Upper lobe of left lung (tissue), 6 donors: ENCODE data around the gene RNF208. TPM values are rescaled to one million over a fixed set of nuclear protein-coding genes. Genes with fewer than 3 reads are reported as not detected.

Experiments
- ATAC-seq, 2 donors: fragments of 200-7000 bp; cut with Tn5 transposase; one replicate each; pipeline ENCODE4 v1.9.1; 2022; ENCODE audit warnings: mild to moderate bottlenecking in 2 of 2, moderate library complexity in 2 of 2; ENCODE audit not compliant: low FRiP score in 2 of 2
- DNase-seq, 2 donors: peaks; one replicate each; pipeline ENCODE4 v3.0.0-alpha.2; 2019 to 2020
- H3K27ac ChIP-seq, 4 donors: fragments of 200-600 bp; sonication (generic); one replicate each; pipeline ENCODE4 v1.5.1; 2016 to 2019
- H3K27me3 ChIP-seq, 4 donors: fragments of 200-600 bp; sonication (generic); one replicate each; pipeline ENCODE4 v1.5.1; 2017 to 2019
- H3K36me3 ChIP-seq, 4 donors: fragments of 200-600 bp; sonication (generic); one replicate each; pipeline ENCODE4 v1.5.1; 2016 to 2019
- H3K4me1 ChIP-seq, 4 donors: fragments of 200-600 bp; sonication (generic); one replicate each; pipeline ENCODE4 v1.5.1; 2018 to 2019
- H3K4me3 ChIP-seq, 4 donors: fragments of 200-600 bp; sonication (generic); one replicate each; pipeline ENCODE4 v1.5.1; 2017 to 2019; ENCODE audit warnings: mild to moderate bottlenecking in 2 of 4, moderate library complexity in 1 of 4
- H3K9me3 ChIP-seq, 4 donors: fragments of 200-600 bp; sonication (generic); one replicate each; pipeline ENCODE4 v1.5.1; 2018 to 2019
- EP300 ChIP-seq, 4 donors: sonication (generic); formaldehyde crosslinking; IDR thresholded peaks; one replicate each; pipeline ENCODE4 v1.5.1; 2017; ENCODE audit warnings: antibody characterized with exemption in 4 of 4, control low read depth in 2 of 4
- POLR2A ChIP-seq, 4 donors: fragments of 450-650 bp; IDR thresholded peaks; one replicate each; pipeline ENCODE4 v1.5.1; 2016 to 2017; ENCODE audit warnings: antibody characterized with exemption in 4 of 4, mild to moderate bottlenecking in 2 of 4
- POLR2AphosphoS5 ChIP-seq, 2 donors: sonication (generic); formaldehyde crosslinking; IDR thresholded peaks; one replicate each; pipeline ENCODE4 v1.5.1; 2017; ENCODE audit warnings: antibody characterized with exemption in 2 of 2
- WGBS, 2 donors: methylation state at CpG; one replicate each; pipeline ENCODE4 v1.1.5; 2017 to 2018; 5-methylcytosine and 5-hydroxymethylcytosine counted together
- total RNA-seq, 6 donors: library from RNA; depleted of rRNA in 4 of 6; stranded (reverse); fragments of >200 nt in 4 of 6; gene quantifications; one replicate each; pipeline versions ENCODE4 v1.1.0 to v1.2.1, GENCODE V29; 2016 to 2021
- TF ChIP-seq, protein P1 (sequence below), 6 experiments: fragments of 450-650 bp in 4 of 6; fragments of 200-600 bp in 2 of 6; sonication (generic) in 2 of 6; IDR thresholded peaks; one replicate each; pipeline ENCODE4 v1.5.1; 2016 to 2019; ENCODE audit warnings: antibody characterized with exemption in 6 of 6
- donor health status: DM: no; HTN: no; CAD: no; lungs with moderate emphysema.
- donor health status: DM: no; HTN: yes; CAD: no; lungs with severe emphysema.

The RNF208 gene
- total RNA-seq, 6 donors from 2014 or later, result 2.3 to 12.6 (median 4.5) TPM

DNA sequence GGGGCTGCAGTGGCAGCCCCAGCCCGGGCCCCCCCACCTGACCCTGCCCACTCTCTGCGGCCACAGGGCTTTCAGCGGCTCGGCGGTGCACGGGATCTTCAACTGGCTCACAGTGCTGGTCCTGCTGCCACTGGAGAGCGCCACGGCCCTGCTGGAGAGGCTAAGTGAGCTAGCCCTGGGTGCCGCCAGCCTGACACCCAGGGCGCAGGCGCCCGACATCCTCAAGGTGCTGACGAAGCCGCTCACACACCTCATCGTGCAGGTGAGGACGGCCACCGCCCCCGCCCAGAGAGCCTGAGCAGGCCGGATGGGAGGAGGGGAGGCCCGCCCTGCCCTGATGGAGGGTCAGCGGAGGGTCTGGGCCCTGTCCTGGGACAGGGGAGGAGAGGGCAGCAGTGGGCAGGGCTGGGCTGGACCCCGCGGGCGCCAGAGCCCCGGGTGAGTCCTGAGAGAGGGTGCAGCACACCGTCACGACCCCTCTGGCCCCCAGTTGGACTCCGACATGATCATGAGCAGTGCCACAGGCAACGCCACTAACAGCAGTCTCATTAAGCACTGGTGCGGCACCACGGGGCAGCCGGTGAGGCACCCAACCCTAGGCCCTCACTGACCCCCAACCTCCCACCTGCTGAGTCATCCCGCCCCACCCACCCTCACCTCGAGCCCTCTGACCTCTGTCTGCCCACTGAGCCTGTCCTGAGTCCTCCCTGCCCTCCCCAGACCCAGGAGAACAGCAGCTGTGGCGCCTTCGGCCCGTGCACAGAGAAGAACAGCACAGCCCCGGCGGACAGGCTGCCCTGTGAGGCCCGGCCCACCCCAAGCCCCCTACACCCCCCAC lies 11.3 kb upstream of the RNF208 start:
- Histone ChIP-seq H3K36me3 (no peaks in the 10 kb centered on the region), H3K9me3 (no peaks in the 10 kb centered on the region), H3K4me3 (no peak overlapping the region), H3K4me1 (peaks cover 14 to 30% (median 17%) of the 10 kb centered on the region in 4 donors), H3K27ac (no peak overlapping the region), H3K27me3 (peaks cover 0 to 34% (median 4%) of the 10 kb centered on the region in 4 donors)
- WGBS, 2 donors, result 78 to 80% methylated on average over 1 to 32 of the region's 40 CpGs
- no peak for ATAC-seq
- no peak for DNase-seq
- TF ChIP-seq EP300 (IDR thresholded peaks at IDR 0.05) (no peak), POLR2AphosphoS5 (IDR thresholded peaks at IDR 0.05) (no peak), POLR2A (IDR thresholded peaks at IDR 0.05) (no peak)
- TF ChIP-seq, protein P1, sequence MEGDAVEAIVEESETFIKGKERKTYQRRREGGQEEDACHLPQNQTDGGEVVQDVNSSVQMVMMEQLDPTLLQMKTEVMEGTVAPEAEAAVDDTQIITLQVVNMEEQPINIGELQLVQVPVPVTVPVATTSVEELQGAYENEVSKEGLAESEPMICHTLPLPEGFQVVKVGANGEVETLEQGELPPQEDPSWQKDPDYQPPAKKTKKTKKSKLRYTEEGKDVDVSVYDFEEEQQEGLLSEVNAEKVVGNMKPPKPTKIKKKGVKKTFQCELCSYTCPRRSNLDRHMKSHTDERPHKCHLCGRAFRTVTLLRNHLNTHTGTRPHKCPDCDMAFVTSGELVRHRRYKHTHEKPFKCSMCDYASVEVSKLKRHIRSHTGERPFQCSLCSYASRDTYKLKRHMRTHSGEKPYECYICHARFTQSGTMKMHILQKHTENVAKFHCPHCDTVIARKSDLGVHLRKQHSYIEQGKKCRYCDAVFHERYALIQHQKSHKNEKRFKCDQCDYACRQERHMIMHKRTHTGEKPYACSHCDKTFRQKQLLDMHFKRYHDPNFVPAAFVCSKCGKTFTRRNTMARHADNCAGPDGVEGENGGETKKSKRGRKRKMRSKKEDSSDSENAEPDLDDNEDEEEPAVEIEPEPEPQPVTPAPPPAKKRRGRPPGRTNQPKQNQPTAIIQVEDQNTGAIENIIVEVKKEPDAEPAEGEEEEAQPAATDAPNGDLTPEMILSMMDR (IDR thresholded peaks at IDR 0.05), result no peak

DNA sequence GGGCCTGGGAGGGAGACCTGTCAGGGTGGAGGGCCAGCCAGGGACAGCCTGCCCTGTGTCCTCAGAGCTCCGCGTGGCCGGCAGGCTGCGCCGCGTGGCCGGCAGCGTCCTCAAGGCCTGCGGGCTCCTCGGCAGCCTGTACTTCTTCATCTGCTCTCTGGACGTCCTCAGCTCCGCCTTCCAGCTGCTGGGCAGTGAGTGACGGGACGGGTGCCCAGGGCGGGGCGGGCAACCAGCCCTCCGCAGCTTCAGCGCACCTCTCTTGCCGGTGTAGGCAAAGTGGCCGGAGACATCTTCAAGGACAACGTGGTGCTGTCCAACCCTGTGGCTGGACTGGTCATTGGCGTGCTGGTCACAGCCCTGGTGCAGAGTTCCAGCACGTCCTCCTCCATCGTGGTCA lies 10.5 kb upstream of the RNF208 start:
- no peak overlapping the region for H3K27ac ChIP-seq
- TF ChIP-seq POLR2A (IDR thresholded peaks at IDR 0.05) (no peak), EP300 (IDR thresholded peaks at IDR 0.05) (no peak), POLR2AphosphoS5 (IDR thresholded peaks at IDR 0.05) (no peak)
- TF ChIP-seq, protein P1 (IDR thresholded peaks at IDR 0.05), result no peak
- peaks cover 14 to 31% (median 24%) of the 10 kb centered on the region in 4 donors for H3K4me1 ChIP-seq
- DNase-seq, result peak in 1 of 2 donors; percentile 74
- H3K4me3 ChIP-seq, result no peak overlapping the region
- WGBS, 2 donors, result 71 to 72% methylated on average over 13 to 24 of the region's 24 CpGs
- peaks cover 0 to 34% (median 4%) of the 10 kb centered on the region in 4 donors for H3K27me3 ChIP-seq
- H3K9me3 ChIP-seq, result no peaks in the 10 kb centered on the region
- H3K36me3 ChIP-seq, result no peaks in the 10 kb centered on the region
- no peak for ATAC-seq

DNA sequence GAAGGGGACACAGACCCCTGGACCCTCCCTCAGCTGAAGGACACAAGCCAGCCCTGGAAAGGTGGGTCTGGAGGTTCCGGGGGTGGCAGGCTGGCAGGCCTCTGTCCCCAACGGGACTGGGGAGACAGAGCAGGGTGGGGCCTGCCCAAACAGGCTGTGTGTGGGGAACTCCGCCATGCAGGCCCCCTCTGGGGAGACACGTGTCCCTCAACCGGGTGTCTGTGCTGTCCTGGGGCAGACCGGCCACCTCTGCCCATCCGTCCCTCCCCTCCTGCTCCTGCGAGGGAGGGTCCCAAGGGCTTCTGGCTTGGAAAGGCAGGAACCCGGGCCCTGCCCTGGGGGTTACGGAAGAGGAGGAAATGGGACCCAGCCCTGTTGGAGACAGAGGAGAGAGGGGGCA lies 10.1 kb upstream of the RNF208 start:
- TF ChIP-seq POLR2A (IDR thresholded peaks at IDR 0.05) (no peak), POLR2AphosphoS5 (IDR thresholded peaks at IDR 0.05) (no peak), EP300 (IDR thresholded peaks at IDR 0.05) (no peak)
- TF ChIP-seq, protein P1 (IDR thresholded peaks at IDR 0.05), result no peak

DNA sequence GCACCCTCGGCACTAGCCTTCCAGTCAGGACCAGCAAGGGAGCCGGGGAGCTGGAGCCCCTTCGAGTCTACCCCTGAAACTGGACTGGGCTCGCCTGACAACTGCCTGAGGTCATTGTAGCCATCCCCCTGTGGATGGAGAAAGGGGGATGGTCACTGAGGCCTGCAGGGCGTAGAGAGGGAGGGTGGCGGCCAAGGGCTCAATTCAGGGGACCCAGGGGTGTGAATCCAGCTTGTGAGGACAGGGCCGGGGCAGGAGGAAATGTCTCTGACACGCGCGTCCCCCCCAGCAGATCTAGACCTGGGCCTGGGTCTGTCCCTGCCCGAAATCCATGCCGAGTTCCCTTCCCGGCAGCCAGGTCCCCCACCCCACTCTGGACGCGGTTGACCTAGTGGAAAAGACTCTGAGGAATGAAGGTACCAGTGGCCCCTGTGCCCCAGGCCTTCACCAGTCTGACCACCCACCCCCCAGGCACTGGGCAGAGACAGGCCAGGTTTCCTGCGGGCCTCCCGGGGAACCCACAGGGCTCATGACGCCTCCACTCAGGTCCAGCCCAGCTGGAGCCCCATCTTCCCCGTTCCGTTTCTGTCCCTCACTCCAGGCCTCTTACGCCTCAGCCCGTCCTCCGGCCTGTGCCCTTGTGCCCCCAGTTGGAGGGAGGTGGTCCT lies 9.5 kb upstream of the RNF208 start:
- Histone ChIP-seq H3K9me3 (no peaks in the 10 kb centered on the region), H3K27me3 (peaks cover 0 to 34% (median 4%) of the 10 kb centered on the region in 4 donors), H3K4me3 (no peak overlapping the region), H3K27ac (no peak overlapping the region), H3K36me3 (no peaks in the 10 kb centered on the region), H3K4me1 (peaks cover 8 to 31% (median 25%) of the 10 kb centered on the region in 4 donors)
- no peak for ATAC-seq
- 87 to 89% methylated on average over 15 to 19 of the region's 23 CpGs for WGBS, 2 donors
- DNase-seq, result peak in 1 of 2 donors; percentile 52
- TF ChIP-seq POLR2A (IDR thresholded peaks at IDR 0.05) (no peak), POLR2AphosphoS5 (IDR thresholded peaks at IDR 0.05) (no peak), EP300 (IDR thresholded peaks at IDR 0.05) (no peak)
- TF ChIP-seq, protein P1 (IDR thresholded peaks at IDR 0.05), result no peak

More for the DNA sequence above, 10.1 kb upstream of the RNF208 start:
- H3K4me3 ChIP-seq, result no peak overlapping the region
- no peaks in the 10 kb centered on the region for H3K36me3 ChIP-seq
- H3K9me3 ChIP-seq, result no peaks in the 10 kb centered on the region
- H3K27me3 ChIP-seq, result peaks cover 0 to 34% (median 4%) of the 10 kb centered on the region in 4 donors
- peaks cover 14 to 31% (median 26%) of the 10 kb centered on the region in 4 donors for H3K4me1 ChIP-seq
- DNase-seq (peak in 1 of 2 donors; percentile 56), ATAC-seq (no peak)
- 61 to 80% methylated on average over 2 to 10 of the region's 10 CpGs for WGBS, 2 donors
- no peak overlapping the region for H3K27ac ChIP-seq
